C4-2B (cell line): Measurements from ENCODE around the gene ENDOV.

Source experiments
- H3K27ac ChIP-seq: fragments of 450-650 bp; 2 replicates; pipeline ENCODE4 v1.5.1; 2017
- CTCF ChIP-seq: fragments of 450-650 bp; conservative IDR thresholded peaks from 2 replicates; pipeline ENCODE4 v1.5.1; 2017; ENCODE audit warnings: mild to moderate bottlenecking
- ZFX ChIP-seq: fragments of 450-650 bp; IDR thresholded peaks from 2 replicates; pipeline ENCODE4 v1.6.1; 2017

ENDOV gene

GRCh38 chr17:80374039-80374731 lies 40.8 kb upstream of the ENDOV start:
- TF ChIP-seq ZFX (no peak), CTCF (no peak)
- no peak overlapping the region for H3K27ac ChIP-seq

- TF ChIP-seq ZFX (no peak), CTCF (no peak)
- no peak overlapping the region for H3K27ac ChIP-seq
Measured at GRCh38 chr17:80374732-80375585, 40.0 kb upstream of the ENDOV start.

GRCh38 chr17:80376531-80376930 lies 38.4 kb upstream of the ENDOV start:
- no peak for TF ChIP-seq CTCF
- no peak for TF ChIP-seq ZFX
- H3K27ac ChIP-seq = no peak overlapping the region

- H3K27ac ChIP-seq = no peak overlapping the region
- no peak for TF ChIP-seq ZFX
- no peak for TF ChIP-seq CTCF
Measured at GRCh38 chr17:80377798-80378197, 37.2 kb upstream of the ENDOV start.

GRCh38 chr17:80379348-80379747 lies 35.6 kb upstream of the ENDOV start:
- TF ChIP-seq CTCF = no peak
- TF ChIP-seq ZFX = no peak
- no peak overlapping the region for H3K27ac ChIP-seq

GRCh38 chr17:80380068-80380467 lies 34.9 kb upstream of the ENDOV start:
- TF ChIP-seq CTCF (no peak), ZFX (no peak)
- H3K27ac ChIP-seq = no peak overlapping the region

GRCh38 chr17:80380555-80381002 lies 34.4 kb upstream of the ENDOV start:
- TF ChIP-seq CTCF = no peak
- TF ChIP-seq ZFX = no peak
- no peak overlapping the region for H3K27ac ChIP-seq
